Left kidney (tissue), 2 donors: Measurements from ENCODE around the gene DLG4. TPM values are rescaled to one million over a fixed set of nuclear protein-coding genes. Genes with fewer than 3 reads are reported as not detected.
"Not testable (repeated sequence)": the region's sequence is repeated elsewhere in the genome, so short reads cannot be mapped to it uniquely, and the experiment has no call there.

Source experiments
- DNase-seq: peaks from one replicate; pipeline ENCODE4 v3.0.0-alpha.2; 2013
- polyA plus RNA-seq: library from polyadenylated mRNA; unstranded; fragments of 120-200 nt; gene quantifications from one replicate; pipeline ENCODE4 v1.2.1, GENCODE V29; 2013; ENCODE audit not compliant: insufficient read length

DLG4 gene
- polyA plus RNA-seq, 1 donor, result 36.0 TPM

DNA sequence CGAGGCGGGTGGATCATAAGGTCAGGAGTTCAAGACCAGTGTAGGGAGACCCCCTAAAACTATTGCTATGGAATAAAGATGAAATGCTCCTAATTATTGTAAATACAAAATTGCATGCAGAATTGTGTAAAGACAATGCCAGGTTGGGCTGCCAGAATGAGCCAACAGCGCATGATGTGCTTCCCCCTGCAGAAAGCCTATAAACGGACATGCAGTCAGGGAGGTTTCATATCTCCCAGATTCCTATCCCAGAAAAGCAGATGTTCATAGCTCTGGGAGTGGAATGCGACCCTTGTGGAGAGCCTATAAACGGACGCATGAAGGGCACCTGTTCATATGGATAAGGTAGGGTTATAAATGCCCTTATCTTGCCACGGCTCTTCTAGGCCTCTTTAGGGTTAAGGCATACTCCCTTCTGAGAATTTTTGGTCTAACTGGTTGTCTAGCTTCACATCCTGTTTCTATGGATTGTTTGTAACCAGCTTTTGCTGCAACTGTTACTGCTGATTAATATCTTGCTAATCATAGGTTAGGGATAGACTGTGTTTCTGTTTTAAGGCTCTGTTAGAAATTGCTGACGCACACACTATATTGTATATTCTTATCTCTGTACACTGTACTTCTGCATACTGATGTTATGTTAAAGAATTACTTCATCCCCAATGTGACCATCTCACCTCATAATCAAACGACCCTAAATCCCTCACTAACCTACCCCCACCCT lies 50.6 kb downstream of the DLG4 start:
- not testable (repeated sequence) for DNase-seq

DNA sequence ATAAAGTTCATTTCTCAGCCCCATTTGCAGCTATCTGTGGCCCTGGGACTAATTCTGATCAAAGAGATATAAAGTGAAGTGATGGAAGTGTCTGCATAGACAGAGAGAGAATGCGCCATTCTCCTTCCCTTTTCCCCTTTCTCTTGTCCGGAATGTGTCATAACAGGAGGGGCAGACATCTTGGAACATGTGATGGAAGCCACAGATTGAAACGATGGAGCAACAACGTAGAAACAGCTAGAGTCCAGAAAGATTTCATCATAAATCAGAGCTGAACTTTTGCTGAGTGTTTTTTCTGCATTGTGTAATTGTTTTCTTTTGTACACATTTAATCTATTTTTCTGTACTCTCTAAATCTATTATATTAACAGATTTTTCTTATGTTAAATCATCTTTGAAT lies 51.8 kb downstream of the DLG4 start:
- no peak for DNase-seq

DNA sequence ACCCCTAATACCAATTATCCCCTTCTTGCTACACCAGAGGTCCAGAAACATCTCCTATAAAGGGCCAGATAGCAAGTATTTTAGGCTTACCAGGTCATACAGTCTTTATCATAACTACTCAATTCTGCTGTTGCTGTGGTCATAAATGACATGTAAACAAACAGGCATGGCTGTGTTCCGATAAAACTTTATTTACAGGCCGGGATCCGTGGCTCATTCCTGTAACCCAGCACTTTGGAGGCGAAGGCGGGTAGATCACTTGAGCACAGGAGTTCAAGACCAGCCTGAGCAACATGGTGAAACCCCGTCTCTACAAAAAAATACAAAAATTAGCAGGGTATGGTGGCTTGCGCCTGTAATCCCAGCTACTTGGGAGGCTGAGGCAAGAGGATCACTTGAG lies 52.8 kb downstream of the DLG4 start:
- no peak for DNase-seq

DNA sequence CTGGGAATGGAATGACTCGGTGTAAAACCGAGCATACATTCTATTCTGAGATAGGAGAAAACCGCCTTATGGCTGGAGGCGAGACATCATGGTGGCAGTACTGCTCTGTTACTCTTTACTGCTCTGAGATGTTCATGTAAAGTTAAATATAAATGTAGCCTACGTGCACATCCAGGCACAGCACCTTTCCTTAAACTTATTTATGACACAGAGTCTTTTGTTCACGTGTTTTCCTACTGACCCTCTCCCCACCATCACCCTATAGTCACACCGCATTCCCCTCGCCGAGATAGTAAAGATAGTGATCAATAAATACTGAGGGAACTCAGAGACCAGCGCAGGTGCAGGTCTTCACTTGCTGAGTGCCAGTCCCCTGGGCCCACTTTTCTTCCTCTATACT lies 60.1 kb downstream of the DLG4 start:
- not testable (repeated sequence) for DNase-seq

DNA sequence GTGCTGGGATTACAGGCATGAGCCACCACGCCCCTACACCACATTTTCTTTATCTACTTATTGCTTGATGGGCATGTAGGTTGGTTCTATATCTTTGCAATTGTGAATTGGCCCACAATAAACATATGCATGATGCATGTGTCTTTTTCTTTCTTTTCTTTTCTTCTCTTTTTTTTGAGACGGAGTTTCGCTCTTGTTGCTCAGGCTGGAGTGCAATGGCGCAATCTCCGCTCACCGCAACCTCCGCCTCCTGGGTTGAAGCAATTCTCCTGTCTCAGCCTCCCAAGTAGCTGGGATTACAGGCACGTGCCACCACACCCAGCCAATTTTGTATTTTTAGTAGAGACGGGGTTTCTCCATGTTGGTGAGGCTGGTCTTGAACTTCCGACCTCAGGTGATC lies 61.2 kb downstream of the DLG4 start:
- DNase-seq, result not testable (repeated sequence)

DNA sequence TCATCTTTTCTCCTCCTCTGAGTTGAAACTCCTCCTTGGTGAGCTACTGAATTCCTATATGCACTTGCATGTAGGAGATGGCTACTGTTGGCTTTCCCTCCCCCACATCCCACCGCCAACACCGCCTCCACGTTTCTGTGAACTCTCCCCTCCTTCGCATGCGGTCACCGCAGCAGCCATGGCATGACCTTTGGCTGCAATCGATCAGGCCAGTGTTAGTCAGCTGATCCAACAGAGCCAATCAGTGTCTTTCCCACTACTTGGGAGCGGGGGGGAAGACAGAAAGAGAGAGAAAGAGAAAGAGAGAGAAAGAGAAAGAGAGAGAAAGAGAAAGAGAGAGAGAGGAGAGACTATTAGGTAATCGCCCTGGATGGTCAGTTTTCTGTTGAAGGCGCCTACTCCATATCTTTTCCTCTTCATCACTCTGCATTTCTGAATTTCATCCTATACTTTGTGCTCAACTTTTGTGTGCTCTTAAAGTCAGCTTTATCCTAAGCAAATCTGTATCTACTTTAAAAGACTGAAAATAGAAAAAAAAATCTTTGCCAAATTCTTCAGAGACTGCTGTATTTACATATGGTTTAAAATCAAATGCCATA lies 63.2 kb downstream of the DLG4 start:
- no peak for DNase-seq

DNA sequence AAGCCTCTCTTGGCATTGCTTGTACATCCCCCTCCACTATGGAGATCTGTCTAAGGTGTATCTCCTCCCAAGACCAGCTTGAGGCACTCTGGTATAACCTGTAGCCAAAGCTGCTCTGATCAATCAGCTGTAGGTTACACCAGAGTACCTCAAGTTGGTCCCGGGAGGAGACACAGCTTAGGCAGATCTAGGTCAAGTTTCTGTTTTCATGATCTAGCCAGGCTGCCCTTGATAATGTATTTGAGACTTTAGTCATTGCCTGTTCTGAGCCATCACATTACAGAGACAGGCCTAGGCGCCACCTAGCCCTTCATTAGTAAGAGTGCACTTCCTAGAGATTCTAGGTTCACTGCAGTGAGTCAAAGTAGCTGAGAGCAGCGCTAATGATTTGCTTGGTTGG lies 71.9 kb downstream of the DLG4 start:
- DNase-seq, result no peak

DNA sequence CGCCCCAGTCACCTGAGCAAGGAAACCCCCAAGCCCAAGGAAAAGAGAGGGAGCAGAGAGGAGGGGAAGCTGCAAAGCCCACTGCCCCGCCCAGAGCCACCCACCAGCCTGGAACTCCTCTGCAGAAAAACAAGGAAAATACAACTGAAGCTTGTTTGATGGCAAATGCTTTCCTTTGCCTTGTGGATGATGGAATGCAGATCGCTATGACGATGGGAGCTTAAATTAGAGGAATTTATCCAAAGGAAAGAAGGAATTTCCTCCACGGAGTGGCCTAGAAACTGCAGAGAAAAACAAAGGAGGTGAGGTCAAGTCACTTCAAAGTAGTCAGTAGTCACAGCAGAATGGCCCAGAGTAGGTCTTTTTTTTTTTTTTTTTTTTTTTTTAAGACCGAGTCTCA lies 73.5 kb downstream of the DLG4 start:
- no peak for DNase-seq

DNA sequence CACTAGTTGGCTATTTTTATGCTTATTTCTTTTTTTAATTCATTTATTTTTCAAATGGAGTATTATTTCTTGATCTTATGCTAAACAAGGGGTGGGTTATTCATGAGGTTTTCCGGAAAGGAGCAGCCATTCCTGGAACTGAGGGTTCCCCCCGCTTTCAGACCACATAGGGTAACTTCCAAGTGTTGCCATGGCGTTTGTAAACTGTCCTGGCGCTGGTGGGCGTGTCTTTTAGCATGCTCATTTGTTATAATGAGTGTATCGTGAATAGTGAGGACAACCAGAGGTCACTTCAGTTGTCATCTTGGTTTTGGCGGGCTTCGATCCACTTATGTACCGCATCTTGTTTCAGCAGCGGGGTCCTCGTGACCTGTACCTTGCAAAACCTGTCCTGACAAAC lies 75.4 kb downstream of the DLG4 start:
- DNase-seq, result no peak

DNA sequence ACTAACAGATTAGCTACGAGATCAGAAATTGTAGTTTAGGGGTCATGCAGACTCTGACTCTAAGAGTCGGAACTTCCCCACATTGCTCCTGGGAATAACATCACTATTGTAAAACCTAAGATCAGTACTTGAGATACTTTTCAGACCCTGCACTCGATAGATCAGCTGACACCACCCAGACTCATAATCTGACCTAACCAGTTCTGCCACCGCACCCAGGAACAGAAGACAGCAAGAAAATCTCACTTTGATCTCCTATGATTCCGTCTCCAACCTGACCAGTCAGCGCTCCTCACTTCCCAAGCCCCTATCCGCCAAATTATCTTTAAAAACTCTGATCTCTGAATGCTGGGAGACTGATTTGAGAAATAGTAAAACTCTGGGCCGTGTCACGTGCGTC lies 77.8 kb downstream of the DLG4 start:
- no peak for DNase-seq

DNA sequence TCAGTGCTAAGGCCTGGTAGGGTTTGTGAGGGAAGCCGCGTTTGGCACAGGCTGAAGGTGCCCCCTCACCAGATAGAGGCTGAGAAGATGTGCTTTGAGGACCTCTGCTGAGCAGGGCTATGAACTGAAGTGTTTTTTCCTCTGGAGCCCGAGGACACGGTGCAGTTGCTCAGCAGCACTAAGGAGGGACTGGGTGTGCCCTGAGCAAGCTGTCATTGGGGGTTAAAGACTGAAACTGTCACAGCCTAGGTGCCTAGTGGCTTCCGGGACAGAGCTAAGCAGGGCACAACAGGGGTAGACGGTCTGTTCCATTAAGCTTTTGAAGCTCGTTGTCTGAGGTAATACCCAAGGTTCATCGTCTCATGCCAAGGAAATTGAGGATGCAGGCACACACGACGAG lies 80.2 kb downstream of the DLG4 start:
- DNase-seq, result no peak

DNA sequence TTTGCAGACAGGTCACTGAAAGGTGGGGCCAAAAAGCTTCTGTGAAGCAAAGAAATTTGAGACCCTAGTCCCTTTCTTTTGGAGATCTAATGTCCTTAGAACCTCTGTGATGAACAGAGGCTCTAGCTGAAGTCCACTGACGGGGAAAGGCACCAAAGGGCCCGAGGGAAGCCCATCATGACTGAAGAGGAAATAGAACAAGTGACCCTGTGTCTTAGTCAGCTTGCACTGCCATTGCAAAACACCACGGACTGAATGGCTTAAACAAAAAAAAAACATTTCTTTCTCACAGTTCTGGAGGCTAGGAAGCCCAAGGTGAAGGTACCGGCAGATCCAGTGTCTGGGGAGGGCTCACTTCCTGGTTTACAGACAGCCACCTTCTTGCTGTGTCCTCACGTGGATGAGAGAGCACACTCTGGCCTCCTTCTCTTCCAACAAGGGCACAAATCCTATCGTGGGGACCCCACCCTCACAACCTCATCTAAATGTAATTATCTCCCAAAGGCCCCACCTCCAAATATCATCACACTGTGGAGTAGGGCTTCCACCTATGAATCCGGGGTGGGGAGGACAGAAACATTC lies 80.7 kb downstream of the DLG4 start:
- DNase-seq, result no peak

DNA sequence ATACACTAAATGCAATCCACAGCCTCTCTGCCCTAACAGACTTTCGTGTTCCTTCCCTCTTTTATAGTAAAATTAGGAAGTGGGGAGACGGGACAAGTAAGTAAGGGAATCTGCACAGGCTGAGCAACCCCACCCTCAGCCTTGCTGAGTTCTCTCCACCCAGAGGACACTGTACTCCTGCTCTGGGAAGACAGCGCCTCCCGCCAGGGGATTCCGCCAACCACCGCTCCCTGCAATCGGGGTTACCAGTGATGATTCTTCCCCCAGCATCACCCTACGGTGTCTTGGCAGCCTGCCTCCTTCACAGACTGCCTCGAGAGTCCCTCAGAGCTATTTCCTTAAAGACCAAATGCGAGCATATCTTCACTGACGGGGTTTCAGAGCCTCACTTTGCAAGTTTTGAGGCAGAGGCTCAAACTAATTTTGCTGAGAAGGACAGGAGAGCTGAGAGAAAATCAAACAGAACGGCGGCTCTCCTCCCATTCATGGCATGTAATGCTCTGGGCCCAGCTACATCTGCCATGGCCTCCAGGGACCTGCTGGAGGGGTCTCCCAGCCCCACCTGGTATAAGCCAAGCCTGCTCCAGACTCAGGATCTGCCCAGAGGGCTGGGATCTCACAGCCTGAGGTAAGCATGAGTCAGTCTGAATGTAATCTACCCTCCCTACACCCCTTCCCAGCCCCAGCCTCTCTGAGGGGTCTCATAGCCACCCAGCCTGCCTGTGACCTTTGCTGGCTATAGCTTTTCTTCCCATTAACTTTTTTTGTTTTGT lies 82.3 kb downstream of the DLG4 start:
- DNase-seq, result no peak

Other genes starting within 250 kb of the DLG4 start
- gene ALOX12, start 223.8 kb downstream of the DLG4 start, polyA plus RNA-seq, result 2.4 TPM
- 144 TPM for gene RNASEK, start 207.2 kb downstream of the DLG4 start, polyA plus RNA-seq
- gene BCL6B, start 196.8 kb downstream of the DLG4 start, polyA plus RNA-seq, result 21.8 TPM
- 4.0 TPM for gene SLC16A13, start 183.8 kb downstream of the DLG4 start, polyA plus RNA-seq
- gene SLC16A11, start 175.7 kb downstream of the DLG4 start, polyA plus RNA-seq, result 0.18 TPM
- gene CLEC10A, start 139.6 kb downstream of the DLG4 start, polyA plus RNA-seq, result 0.47 TPM
- gene ASGR2, start 105.0 kb downstream of the DLG4 start, polyA plus RNA-seq, result 2.0 TPM
- gene ASGR1, start 40.5 kb downstream of the DLG4 start, polyA plus RNA-seq, result 6.1 TPM
- 478 TPM for gene ACADVL, start 102 bp upstream of the DLG4 start, polyA plus RNA-seq
- 52.5 TPM for gene DVL2, start 14.7 kb upstream of the DLG4 start, polyA plus RNA-seq
- gene PHF23, start 19.6 kb upstream of the DLG4 start, polyA plus RNA-seq, result 52.8 TPM
- 390 TPM for gene GABARAP, start 22.6 kb upstream of the DLG4 start, polyA plus RNA-seq
- 150 TPM for gene CTDNEP1, start 31.9 kb upstream of the DLG4 start, polyA plus RNA-seq
- gene ELP5, start 32.4 kb upstream of the DLG4 start, polyA plus RNA-seq, result 54.9 TPM
- 36.6 TPM for gene CLDN7, start 42.6 kb upstream of the DLG4 start, polyA plus RNA-seq
- 2.2 TPM for gene SLC2A4, start 61.9 kb upstream of the DLG4 start, polyA plus RNA-seq
- 4.1 TPM for gene YBX2, start 74.8 kb upstream of the DLG4 start, polyA plus RNA-seq
- 284 TPM for gene EIF5A, start 87.8 kb upstream of the DLG4 start, polyA plus RNA-seq
- gene GPS2, start 95.5 kb upstream of the DLG4 start, polyA plus RNA-seq, result 96.6 TPM
- 34.5 TPM for gene NEURL4, start 109.5 kb upstream of the DLG4 start, polyA plus RNA-seq
- gene ACAP1, start 116.7 kb upstream of the DLG4 start, polyA plus RNA-seq, result 6.3 TPM
- gene KCTD11, start 132.3 kb upstream of the DLG4 start, polyA plus RNA-seq, result 10.3 TPM
- gene TMEM95, start 135.3 kb upstream of the DLG4 start, polyA plus RNA-seq, result not detected
- gene TNK1, start 161.3 kb upstream of the DLG4 start, polyA plus RNA-seq, result 5.5 TPM
- gene PLSCR3, start 174.7 kb upstream of the DLG4 start, polyA plus RNA-seq, result 27.8 TPM
- 74.9 TPM for gene TMEM256, start 184.3 kb upstream of the DLG4 start, polyA plus RNA-seq
- gene NLGN2, start 188.0 kb upstream of the DLG4 start, polyA plus RNA-seq, result 28.1 TPM
- gene SPEM1, start 200.5 kb upstream of the DLG4 start, polyA plus RNA-seq, result not detected
- gene SPEM2, start 205.8 kb upstream of the DLG4 start, polyA plus RNA-seq, result not detected
- gene SPEM3, start 209.0 kb upstream of the DLG4 start, polyA plus RNA-seq, result not detected
- gene TMEM102, start 215.6 kb upstream of the DLG4 start, polyA plus RNA-seq, result 4.4 TPM
- gene FGF11, start 219.7 kb upstream of the DLG4 start, polyA plus RNA-seq, result 6.1 TPM
- 10.5 TPM for gene CHRNB1, start 225.2 kb upstream of the DLG4 start, polyA plus RNA-seq